Glutamatergic neuron (in vitro differentiated cells): Measurements from ENCODE around the gene CLDN25. TPM values are rescaled to one million over a fixed set of nuclear protein-coding genes. Genes with fewer than 3 reads are reported as not detected.

Source experiments
- DNase-seq: peaks from one replicate; pipeline ENCODE4 v3.0.0; 2022
- H3K27ac Mint-ChIP-seq: one replicate; pipeline ENCODE4 v1.8.0; 2020; ENCODE audit warnings: mild to moderate bottlenecking, mixed read lengths, inconsistent platforms; ENCODE audit not compliant: unreplicated experiment
- H3K27me3 Mint-ChIP-seq: one replicate; pipeline ENCODE4 v1.8.0; 2020; ENCODE audit warnings: mild to moderate bottlenecking, moderate library complexity, mixed read lengths, inconsistent platforms; ENCODE audit not compliant: unreplicated experiment
- H3K36me3 Mint-ChIP-seq: one replicate; pipeline ENCODE4 v1.8.0; 2020; ENCODE audit warnings: mild to moderate bottlenecking, mixed read lengths, inconsistent platforms; ENCODE audit not compliant: unreplicated experiment
- H3K4me1 Mint-ChIP-seq: one replicate; pipeline ENCODE4 v1.8.0; 2020; ENCODE audit warnings: mild to moderate bottlenecking, low read depth, mixed read lengths, inconsistent platforms; ENCODE audit not compliant: unreplicated experiment
- H3K4me3 Mint-ChIP-seq: one replicate; pipeline ENCODE4 v1.8.0; 2020; ENCODE audit warnings: mild to moderate bottlenecking, mixed read lengths, inconsistent platforms; ENCODE audit not compliant: unreplicated experiment
- H3K9me3 Mint-ChIP-seq: one replicate; pipeline ENCODE4 v1.8.0; 2020; ENCODE audit warnings: mild to moderate bottlenecking, moderate library complexity, mixed read lengths, inconsistent platforms; ENCODE audit not compliant: unreplicated experiment
- total RNA-seq: library from RNA; stranded (reverse); fragmentation: NEBNext Ultra II Directional; extraction: Animal tissue kit (Norgen Biotek cat#: 25700); gene quantifications from one replicate; pipeline ENCODE4 v1.2.1, GENCODE V29; 2021; ENCODE audit not compliant: unreplicated experiment
- TF ChIP-seq, protein P1 (sequence below): fragments of 200-600 bp; sonication (generic); IDR thresholded peaks from one replicate; pipeline ENCODE4 v1.5.0; 2021; ENCODE audit not compliant: partially characterized antibody, unreplicated experiment

Gene CLDN25
- total RNA-seq, 1 donor from 2014 or later = not detected

DNA sequence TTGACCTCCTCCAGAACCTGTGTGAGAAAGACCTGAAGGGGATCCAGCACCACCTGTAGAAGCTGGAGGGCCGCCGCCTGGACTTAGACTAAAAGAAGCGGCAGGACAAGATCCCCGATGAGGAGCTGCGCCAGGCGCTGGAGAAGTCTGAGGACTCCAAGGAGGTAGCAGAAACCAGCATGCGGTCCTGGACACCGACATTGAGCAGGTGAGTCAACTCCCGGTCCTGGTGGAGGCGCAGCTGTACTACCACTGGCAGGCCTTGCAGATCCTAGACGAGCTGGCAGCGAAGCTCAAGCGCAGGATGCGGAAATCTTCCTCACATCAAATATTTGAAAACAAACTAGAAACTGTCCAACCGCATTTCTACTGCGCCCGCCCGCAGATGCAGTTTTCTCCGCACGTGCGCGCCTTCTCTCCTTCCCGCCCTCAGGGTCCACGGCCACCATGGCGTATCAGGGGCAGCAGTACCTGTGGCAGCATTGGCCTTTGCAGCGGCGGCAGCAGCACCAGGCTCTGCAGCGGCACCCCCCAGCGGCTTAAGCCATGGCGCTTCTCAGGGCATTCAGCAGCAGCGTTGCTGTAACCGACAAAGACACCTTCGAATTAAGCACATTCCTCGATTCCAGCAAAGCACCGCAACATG, 10.2 kb downstream of the CLDN25 start:
- Mint-ChIP-seq H3K4me1 (no peaks in the 10 kb centered on the region), H3K36me3 (no peaks in the 10 kb centered on the region), H3K27ac (no peak overlapping the region), H3K4me3 (no peak overlapping the region), H3K27me3 (no peaks in the 10 kb centered on the region), H3K9me3 (no peaks in the 10 kb centered on the region)
- no peak for DNase-seq
- TF ChIP-seq, protein P1, sequence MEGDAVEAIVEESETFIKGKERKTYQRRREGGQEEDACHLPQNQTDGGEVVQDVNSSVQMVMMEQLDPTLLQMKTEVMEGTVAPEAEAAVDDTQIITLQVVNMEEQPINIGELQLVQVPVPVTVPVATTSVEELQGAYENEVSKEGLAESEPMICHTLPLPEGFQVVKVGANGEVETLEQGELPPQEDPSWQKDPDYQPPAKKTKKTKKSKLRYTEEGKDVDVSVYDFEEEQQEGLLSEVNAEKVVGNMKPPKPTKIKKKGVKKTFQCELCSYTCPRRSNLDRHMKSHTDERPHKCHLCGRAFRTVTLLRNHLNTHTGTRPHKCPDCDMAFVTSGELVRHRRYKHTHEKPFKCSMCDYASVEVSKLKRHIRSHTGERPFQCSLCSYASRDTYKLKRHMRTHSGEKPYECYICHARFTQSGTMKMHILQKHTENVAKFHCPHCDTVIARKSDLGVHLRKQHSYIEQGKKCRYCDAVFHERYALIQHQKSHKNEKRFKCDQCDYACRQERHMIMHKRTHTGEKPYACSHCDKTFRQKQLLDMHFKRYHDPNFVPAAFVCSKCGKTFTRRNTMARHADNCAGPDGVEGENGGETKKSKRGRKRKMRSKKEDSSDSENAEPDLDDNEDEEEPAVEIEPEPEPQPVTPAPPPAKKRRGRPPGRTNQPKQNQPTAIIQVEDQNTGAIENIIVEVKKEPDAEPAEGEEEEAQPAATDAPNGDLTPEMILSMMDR = no peak

DNA sequence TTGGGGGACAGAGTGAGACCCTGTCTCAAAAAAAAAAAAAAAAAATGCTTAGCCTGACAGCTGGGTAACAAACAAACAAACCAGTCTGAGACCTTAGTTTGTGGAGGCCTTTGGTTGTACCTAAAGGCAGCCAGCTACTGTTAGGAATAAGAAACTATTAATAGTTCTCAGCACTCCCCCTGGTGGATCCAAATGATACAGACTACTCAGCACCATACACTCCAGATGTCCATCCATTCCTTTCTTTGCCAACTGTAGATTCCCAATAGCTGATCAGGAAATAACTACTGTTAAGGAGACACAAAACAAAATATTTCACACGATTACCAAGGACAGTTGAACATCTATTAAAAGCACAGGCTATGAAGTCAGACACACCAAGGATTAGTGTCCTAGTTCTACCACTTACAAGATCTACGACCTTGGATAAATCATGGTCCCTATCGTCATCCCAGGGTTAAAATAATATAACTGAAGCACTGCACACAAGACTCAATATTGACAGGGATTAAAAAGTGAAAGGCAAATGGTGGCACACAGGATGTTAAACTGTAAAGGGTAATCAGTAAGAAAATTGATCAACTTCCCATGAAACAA, 17.2 kb downstream of the CLDN25 start:
- Mint-ChIP-seq H3K4me3 (no peak overlapping the region), H3K9me3 (no peaks in the 10 kb centered on the region), H3K36me3 (no peaks in the 10 kb centered on the region), H3K4me1 (peaks cover 6% of the 10 kb centered on the region), H3K27me3 (no peaks in the 10 kb centered on the region), H3K27ac (no peak overlapping the region)
- no peak for DNase-seq
- TF ChIP-seq, protein P1 = peak; percentile 73

DNA sequence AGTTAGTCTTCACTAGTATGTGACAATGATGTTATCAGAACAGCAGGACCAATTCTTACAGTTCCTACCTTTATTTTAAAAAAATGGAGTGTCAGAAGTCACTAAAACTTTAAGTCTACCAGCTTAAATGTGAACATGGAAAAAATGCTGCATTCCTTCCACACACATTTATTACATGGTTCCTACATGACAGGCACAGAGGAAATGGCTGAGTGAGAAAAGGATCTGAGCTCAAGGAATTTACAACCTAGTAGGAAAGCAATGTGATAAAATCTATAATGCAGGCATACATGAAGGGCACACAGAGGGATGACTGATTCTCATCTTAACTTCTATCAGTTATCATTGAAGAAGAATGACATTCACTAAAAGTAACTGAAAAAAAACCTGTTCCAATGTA, 23.0 kb downstream of the CLDN25 start:
- H3K4me1 Mint-ChIP-seq = peaks cover 6% of the 10 kb centered on the region
- H3K36me3 Mint-ChIP-seq = no peaks in the 10 kb centered on the region
- DNase-seq = no peak
- no peak overlapping the region for H3K27ac Mint-ChIP-seq
- H3K9me3 Mint-ChIP-seq = no peaks in the 10 kb centered on the region
- TF ChIP-seq, protein P1 = no peak
- H3K27me3 Mint-ChIP-seq = no peaks in the 10 kb centered on the region
- no peak overlapping the region for H3K4me3 Mint-ChIP-seq

DNA sequence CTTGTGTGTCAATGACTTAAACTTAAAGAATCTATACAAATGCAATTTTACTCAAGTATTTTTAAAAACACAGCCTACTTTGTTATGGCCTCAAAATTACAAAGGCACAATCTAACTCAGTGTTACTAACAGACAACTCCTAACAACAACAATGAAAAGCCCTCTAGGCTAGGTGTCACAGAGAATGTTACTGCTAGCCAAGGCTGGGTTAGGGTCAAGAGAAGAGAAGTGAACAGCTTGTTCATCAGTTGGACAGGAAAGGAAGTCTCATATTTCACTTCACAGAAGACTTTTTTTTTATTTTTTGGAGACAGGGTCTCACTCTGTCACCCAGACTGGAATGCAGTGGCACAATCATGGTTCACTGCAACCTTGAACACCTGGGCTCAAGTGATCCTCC, 26.0 kb downstream of the CLDN25 start:
- H3K9me3 Mint-ChIP-seq = no peaks in the 10 kb centered on the region
- H3K4me3 Mint-ChIP-seq = no peak overlapping the region
- H3K27me3 Mint-ChIP-seq = no peaks in the 10 kb centered on the region
- H3K27ac Mint-ChIP-seq = no peak overlapping the region
- no peak for DNase-seq
- H3K4me1 Mint-ChIP-seq = no peaks in the 10 kb centered on the region
- H3K36me3 Mint-ChIP-seq = no peaks in the 10 kb centered on the region
- TF ChIP-seq, protein P1 = no peak

DNA sequence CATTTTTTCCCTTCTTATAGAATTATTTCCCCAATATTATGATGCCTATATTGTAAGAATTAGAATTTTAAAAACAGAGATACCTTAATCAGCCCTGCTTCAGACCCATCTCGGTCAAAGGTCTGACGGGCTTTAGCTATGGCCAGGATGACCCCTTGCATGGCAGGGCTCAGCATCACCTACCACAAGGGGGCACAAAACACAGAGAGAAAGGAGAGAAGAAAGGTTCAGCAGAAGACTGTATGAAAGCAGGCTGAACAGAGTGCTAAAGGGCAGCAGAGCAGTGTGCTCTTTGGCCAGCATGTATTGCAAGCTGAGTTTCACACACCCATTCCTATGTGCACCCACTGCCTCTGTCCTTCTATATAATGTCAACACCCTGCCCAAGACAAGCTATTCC, 26.8 kb downstream of the CLDN25 start:
- Mint-ChIP-seq H3K36me3 (no peaks in the 10 kb centered on the region), H3K9me3 (no peaks in the 10 kb centered on the region), H3K27me3 (no peaks in the 10 kb centered on the region), H3K4me3 (no peak overlapping the region), H3K27ac (no peak overlapping the region), H3K4me1 (no peaks in the 10 kb centered on the region)
- TF ChIP-seq, protein P1 = peak; percentile 65
- DNase-seq = peak; percentile 73
